ENCODE data around the gene NOC3L. TPM values are rescaled to one million over a fixed set of nuclear protein-coding genes. Genes with fewer than 3 reads are reported as not detected.

The NOC3L gene
- total RNA-seq, 1 experiment from 2014 or later = 39.0 TPM

GRCh38 chr10:94286901-94287300 lies 75.8 kb downstream of the NOC3L start:
- no peak for DNase-seq (ENCODE audit: unreplicated experiment)
- TF ChIP-seq CTCF (IDR thresholded peaks at IDR 0.05; ENCODE audit: unreplicated experiment) = no peak
- no TSS peak for BruUV-seq (replicated peaks)
- ChIA-PET CTCF (interaction anchor here (0.7 to 1.0 kb wide), 2 partner anchors 8 to 471 kb away, joined by 3 read pairs; no protein-coding TSS in a partner anchor), POLR2A (no interaction called here)
- peaks cover 5% of the 10 kb centered on the region for H3K4me1 Mint-ChIP-seq (ENCODE audit: insufficient read depth, unreplicated experiment)
- no peaks in the 10 kb centered on the region for H3K27me3 Mint-ChIP-seq (ENCODE audit: insufficient read depth, unreplicated experiment)
- intact Hi-C loops (cut with micrococcal nuclease) = no loop called here
- H3K27ac Mint-ChIP-seq (ENCODE audit: low read depth, unreplicated experiment) = no peak overlapping the region
- no peaks in the 10 kb centered on the region for H3K36me3 Mint-ChIP-seq (ENCODE audit: insufficient read depth, unreplicated experiment)
- no peak overlapping the region for H3K4me3 Mint-ChIP-seq (ENCODE audit: unreplicated experiment)
- H3K9me3 Mint-ChIP-seq (ENCODE audit: unreplicated experiment) = no peaks in the 10 kb centered on the region

DNA sequence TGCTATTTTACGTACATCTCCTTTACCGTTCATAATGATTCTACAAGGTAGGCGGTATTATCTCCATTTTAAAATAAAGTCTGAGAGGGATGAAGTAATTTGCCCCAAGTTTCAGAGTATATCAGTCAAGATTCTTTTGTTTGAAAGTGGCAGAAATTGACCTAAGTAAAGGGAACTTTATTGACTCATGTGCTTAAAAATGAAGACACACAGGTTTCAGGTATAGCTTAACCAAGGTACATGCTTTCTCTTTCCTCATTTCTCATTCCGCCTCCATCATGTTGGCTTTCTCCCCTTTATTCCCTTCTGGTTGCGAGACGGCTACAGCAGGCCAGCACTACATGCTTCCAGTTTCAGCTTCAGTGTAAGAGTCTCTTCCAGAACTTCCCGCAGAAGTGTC lies 77.5 kb downstream of the NOC3L start:
- POLR2A ChIA-PET = no interaction called here
- intact Hi-C loops (cut with micrococcal nuclease) = no loop called here
- Mint-ChIP-seq H3K4me3 (ENCODE audit: unreplicated experiment) (no peak overlapping the region), H3K4me1 (ENCODE audit: insufficient read depth, unreplicated experiment) (peaks cover 5% of the 10 kb centered on the region), H3K27ac (ENCODE audit: low read depth, unreplicated experiment) (no peak overlapping the region), H3K36me3 (ENCODE audit: insufficient read depth, unreplicated experiment) (no peaks in the 10 kb centered on the region), H3K9me3 (ENCODE audit: unreplicated experiment) (no peaks in the 10 kb centered on the region), H3K27me3 (ENCODE audit: insufficient read depth, unreplicated experiment) (no peaks in the 10 kb centered on the region)
- CTCF ChIA-PET = no interaction called here
- BruUV-seq (replicated peaks) = no TSS peak
- no peak for TF ChIP-seq CTCF (IDR thresholded peaks at IDR 0.05; ENCODE audit: unreplicated experiment)
- no peak for DNase-seq (ENCODE audit: unreplicated experiment)

Other genes with a start within 250 kb of the NOC3L start
- 5.4 and 5.9 TPM in 2 replicates for gene TBC1D12, start 39.6 kb upstream of the NOC3L start, total RNA-seq (2022)
- gene HELLS, start 182.8 kb upstream of the NOC3L start, total RNA-seq (2022) = 12.1 and 31.4 TPM in 2 replicates